ENCODE measurements around the gene TRIP10. TPM values are rescaled to one million over a fixed set of nuclear protein-coding genes. Genes with fewer than 3 reads are reported as not detected.
A peak's percentile ranks its signal among the peaks of the same experiment; 100 is the strongest.
"Not testable (repeated sequence)": the region's sequence is repeated elsewhere in the genome, so short reads cannot be mapped to it uniquely, and the experiment has no call there.

TRIP10 gene
- total RNA-seq, 2 donors from 2014 or later: 23.1 to 31.9 TPM

- 0 to 49% methylated on average over 1 to 8 of the region's 8 CpGs for WGBS, 2 donors
- no peaks in the 10 kb centered on the region for H3K9me3 ChIP-seq
- intact Hi-C loops (cut with DNase I): loop anchor here (10.0 kb wide), 1 partner anchor 91 kb away; no protein-coding TSS in a partner anchor
- H3K36me3 ChIP-seq (replicated peaks in 1 of 2; ENCODE audit: insufficient read depth in 1 of 2, low read depth in 2 of 2): no peaks in the 10 kb centered on the region
- DNase-seq (peak in 1 of 4 donors; percentile 35), ATAC-seq (no peak)
- H3K4me3 ChIP-seq: peak overlapping the region in 1 of 2 donors; percentile 32
- no peaks in the 10 kb centered on the region for H3K27me3 ChIP-seq
- H3K27ac ChIP-seq: peak overlapping the region in 1 of 4 donors; percentile 50
- TF ChIP-seq CTCF (IDR thresholded peaks at IDR 0.05) (no peak), POLR2A (IDR thresholded peaks at IDR 0.05) (no peak)
- no peaks in the 10 kb centered on the region for H3K4me1 ChIP-seq
Measured at GRCh38 chr19:6773323-6773931, 33.9 kb downstream of the TRIP10 start.

GRCh38 chr19:6774821-6775707 is 35.6 kb downstream of the TRIP10 start:
- no peak overlapping the region for H3K27ac ChIP-seq
- no peak for ATAC-seq
- H3K36me3 ChIP-seq (replicated peaks in 1 of 2; ENCODE audit: insufficient read depth in 1 of 2, low read depth in 2 of 2): no peaks in the 10 kb centered on the region
- TF ChIP-seq POLR2A (IDR thresholded peaks at IDR 0.05) (no peak), CTCF (IDR thresholded peaks at IDR 0.05) (no peak)
- DNase-seq: peak in 1 of 4 donors; percentile 51
- no peaks in the 10 kb centered on the region for H3K9me3 ChIP-seq
- intact Hi-C loops (cut with DNase I): loop anchor here (10.0 kb wide), 1 partner anchor 90 kb away; no protein-coding TSS in a partner anchor
- no peak overlapping the region for H3K4me3 ChIP-seq
- no peaks in the 10 kb centered on the region for H3K27me3 ChIP-seq
- no peaks in the 10 kb centered on the region for H3K4me1 ChIP-seq
- 62 to 77% methylated on average over 8 to 11 of the region's 11 CpGs for WGBS, 2 donors

GRCh38 chr19:6776045-6776444 is 36.6 kb downstream of the TRIP10 start:
- H3K4me1 ChIP-seq; H3K4me3 ChIP-seq; H3K36me3 ChIP-seq (replicated peaks in 1 of 2; ENCODE audit: insufficient read depth in 1 of 2, low read depth in 2 of 2); H3K27ac ChIP-seq; DNase-seq; H3K9me3 ChIP-seq; H3K27me3 ChIP-seq; ATAC-seq: not testable (repeated sequence)
- intact Hi-C loops (cut with DNase I): loop anchor here (10.0 kb wide), 1 partner anchor 89 kb away; no protein-coding TSS in a partner anchor

- no peaks in the 10 kb centered on the region for H3K27me3 ChIP-seq
- intact Hi-C loops (cut with DNase I): loop anchor here (10.0 kb wide), 1 partner anchor 88 kb away; no protein-coding TSS in a partner anchor
- TF ChIP-seq CTCF (IDR thresholded peaks at IDR 0.05) (no peak), POLR2A (IDR thresholded peaks at IDR 0.05) (no peak)
- DNase-seq (no peak), ATAC-seq (no peak)
- H3K4me1 ChIP-seq: no peaks in the 10 kb centered on the region
- H3K36me3 ChIP-seq (replicated peaks in 1 of 2; ENCODE audit: insufficient read depth in 1 of 2, low read depth in 2 of 2): no peaks in the 10 kb centered on the region
- 77 to 90% methylated on average over 4 of the region's 4 CpGs for WGBS, 2 donors
- H3K9me3 ChIP-seq: no peaks in the 10 kb centered on the region
- H3K4me3 ChIP-seq: no peak overlapping the region
- no peak overlapping the region for H3K27ac ChIP-seq
Measured at GRCh38 chr19:6776999-6777398, 37.5 kb downstream of the TRIP10 start.

GRCh38 chr19:6777434-6777833 is 38.0 kb downstream of the TRIP10 start:
- no peak overlapping the region for H3K27ac ChIP-seq
- no peaks in the 10 kb centered on the region for H3K27me3 ChIP-seq
- no peaks in the 10 kb centered on the region for H3K36me3 ChIP-seq (replicated peaks in 1 of 2; ENCODE audit: insufficient read depth in 1 of 2, low read depth in 2 of 2)
- no peak for DNase-seq
- intact Hi-C loops (cut with DNase I): loop anchor here (10.0 kb wide), 1 partner anchor 87 kb away; no protein-coding TSS in a partner anchor
- TF ChIP-seq POLR2A (IDR thresholded peaks at IDR 0.05): no peak
- no peak for TF ChIP-seq CTCF (IDR thresholded peaks at IDR 0.05)
- no peak for ATAC-seq
- H3K4me1 ChIP-seq: no peaks in the 10 kb centered on the region
- 74 to 83% methylated on average over 2 of the region's 2 CpGs for WGBS, 2 donors
- no peaks in the 10 kb centered on the region for H3K9me3 ChIP-seq
- H3K4me3 ChIP-seq: no peak overlapping the region
